KG1 (cell line): Measurements from ENCODE around the gene INSYN1.

ENCODE experiments used
- DNase-seq: peaks from one replicate; lab custom pipeline; 2025; lab: John Stamatoyannopoulos, UW

INSYN1 gene

DNA sequence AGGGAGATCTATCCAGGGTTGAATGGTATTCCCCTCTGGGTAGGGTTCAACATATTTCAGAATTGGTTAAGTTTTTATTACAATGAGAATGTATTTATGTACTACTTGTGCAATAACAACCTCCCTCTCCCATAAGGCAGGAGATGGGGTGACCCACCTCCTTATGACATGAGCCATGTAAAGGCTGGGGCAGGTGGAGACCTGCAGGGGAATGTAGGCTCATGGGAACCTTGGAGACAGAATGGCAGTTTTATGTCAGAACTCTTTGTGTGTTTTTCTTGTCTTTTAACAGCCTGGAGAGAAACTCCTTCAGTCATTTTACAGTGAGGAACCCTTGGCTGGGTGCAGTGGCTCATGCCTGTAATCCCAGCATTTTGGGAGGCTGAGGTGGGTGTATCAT lies 24.6 kb upstream of the INSYN1 start:
- DNase-seq: no peak

GRCh38 chr15:73773428-73773827 lies 20.3 kb upstream of the INSYN1 start:
- DNase-seq: no peak

DNA sequence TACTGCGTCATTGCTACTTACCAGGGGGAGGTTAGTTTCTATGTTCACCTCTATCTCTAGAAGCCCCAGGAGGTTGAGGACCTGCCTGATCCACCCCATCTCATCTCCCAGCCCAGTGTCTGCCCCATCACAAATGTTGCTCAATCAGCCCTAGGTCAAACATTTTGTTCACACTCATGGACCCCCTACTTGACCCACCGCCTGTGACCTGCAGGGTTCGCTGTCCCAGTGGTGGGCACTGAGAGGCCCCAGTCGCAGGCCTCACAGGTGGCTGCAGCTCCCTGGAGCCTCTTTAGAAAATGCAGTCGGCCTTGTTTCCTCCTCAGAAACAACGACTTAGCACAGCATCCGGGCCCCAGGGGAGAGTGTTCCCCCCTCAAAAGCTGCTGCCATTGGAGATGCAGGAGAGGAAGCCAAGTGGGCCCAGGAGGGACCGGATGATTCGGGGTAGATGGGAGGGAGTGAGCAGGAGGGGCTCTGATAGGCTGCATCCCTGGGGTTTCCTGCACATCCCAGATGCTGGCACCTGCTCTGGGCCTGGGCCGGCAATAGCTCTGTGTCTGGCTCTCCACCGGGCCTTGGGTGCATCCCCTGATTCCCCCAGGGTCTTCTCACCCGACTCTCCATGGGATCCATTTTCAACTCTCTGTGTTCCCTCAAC lies 18.4 kb upstream of the INSYN1 start:
- DNase-seq: no peak

- DNase-seq: no peak
Measured at GRCh38 chr15:73770050-73770449, 16.9 kb upstream of the INSYN1 start.

GRCh38 chr15:73767806-73768501 lies 14.8 kb upstream of the INSYN1 start:
- no peak for DNase-seq

GRCh38 chr15:73766598-73766997 lies 13.4 kb upstream of the INSYN1 start:
- DNase-seq: no peak

- DNase-seq: no peak
Measured at GRCh38 chr15:73765778-73766177, 12.6 kb upstream of the INSYN1 start.

GRCh38 chr15:73763931-73764330 lies 10.8 kb upstream of the INSYN1 start:
- no peak for DNase-seq

- no peak for DNase-seq
Measured at GRCh38 chr15:73760330-73761329, 7.5 kb upstream of the INSYN1 start.

DNA sequence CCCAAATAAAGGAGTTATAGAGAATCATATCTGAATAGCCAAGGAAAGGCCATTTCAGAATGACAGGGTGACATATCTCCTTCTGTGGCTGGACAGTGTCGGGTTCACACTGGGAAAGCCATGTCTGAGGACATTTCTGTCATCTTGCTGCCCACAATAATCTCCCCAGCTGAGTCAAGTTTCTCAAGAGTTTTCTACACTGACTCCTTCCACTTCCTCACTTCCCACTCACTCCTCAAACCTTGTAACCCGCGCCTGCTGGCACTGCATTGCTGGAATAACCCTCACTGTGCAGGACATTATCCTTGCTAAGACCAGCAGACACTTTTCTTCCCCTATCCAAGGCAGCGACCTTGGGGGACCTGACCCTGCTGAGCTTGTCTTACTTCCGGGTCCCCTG lies 5.3 kb upstream of the INSYN1 start:
- DNase-seq: no peak

- no peak for DNase-seq
Measured at GRCh38 chr15:73757571-73757970, 4.4 kb upstream of the INSYN1 start.

GRCh38 chr15:73756947-73757513 lies 3.9 kb upstream of the INSYN1 start:
- no peak for DNase-seq

DNA sequence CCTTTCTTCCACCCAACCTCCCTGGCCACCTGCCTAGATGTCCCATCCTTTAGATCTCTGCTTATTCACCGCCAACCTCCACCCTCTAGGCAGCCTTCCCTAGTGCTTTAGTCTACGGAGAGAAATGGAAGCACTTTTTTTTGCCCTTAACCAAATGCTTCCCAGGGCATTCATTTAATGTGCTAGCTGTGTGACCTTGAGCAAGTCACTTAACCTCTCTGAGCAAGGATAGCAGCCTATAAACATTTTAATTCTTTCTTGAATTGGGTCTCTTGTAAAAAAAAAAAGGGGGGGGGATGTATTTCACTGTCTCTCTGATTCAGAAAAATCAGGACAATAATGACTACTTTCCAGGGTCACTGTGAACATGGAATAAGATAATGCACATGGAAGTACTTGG lies 3.2 kb upstream of the INSYN1 start:
- no peak for DNase-seq

DNA sequence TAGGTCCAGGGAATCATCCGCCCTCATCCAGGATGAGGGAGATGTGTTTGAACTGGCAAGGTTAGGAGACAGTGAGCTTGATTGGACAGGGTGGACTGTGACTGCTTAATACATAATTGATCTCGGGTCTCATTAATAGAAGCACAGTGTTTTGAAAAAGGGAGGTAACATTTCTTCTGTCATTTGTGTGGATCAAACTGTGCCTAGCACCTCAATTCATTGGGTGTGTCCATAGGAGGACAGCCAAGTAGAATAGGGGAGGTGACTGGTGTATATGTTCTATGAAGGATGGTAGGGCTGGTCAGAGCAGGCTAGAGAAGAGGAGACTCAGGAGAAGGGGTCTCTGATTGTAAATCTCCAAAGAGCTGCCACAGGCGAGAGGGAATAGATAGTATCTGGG lies 2.8 kb upstream of the INSYN1 start:
- DNase-seq: no peak

GRCh38 chr15:73755481-73755880 lies 2.3 kb upstream of the INSYN1 start:
- no peak for DNase-seq

DNA sequence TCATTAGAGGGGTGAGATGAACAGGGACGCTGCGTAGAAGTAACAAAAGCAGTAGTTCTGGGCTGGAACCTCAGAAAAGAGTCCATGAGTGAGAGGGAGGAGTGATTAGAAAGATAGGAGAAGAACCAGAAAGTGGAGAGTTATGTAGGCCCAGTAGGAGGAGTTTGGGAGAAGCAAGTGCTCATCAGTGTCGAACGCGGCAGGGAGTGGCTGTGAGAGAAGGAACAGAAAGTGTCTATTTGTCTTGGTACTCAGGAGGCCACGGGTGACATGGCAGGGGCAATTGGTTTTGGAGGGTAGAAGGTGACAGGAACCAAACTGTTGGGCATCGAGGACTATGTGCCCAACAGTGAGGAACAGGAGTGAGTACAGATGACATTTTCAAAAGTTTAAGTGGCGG lies 1.3 kb upstream of the INSYN1 start:
- DNase-seq: no peak

- no peak for DNase-seq
Measured at GRCh38 chr15:73752806-73753193, 351 bp downstream of the INSYN1 start.

GRCh38 chr15:73751899-73752805 lies 999 bp downstream of the INSYN1 start:
- no peak for DNase-seq

GRCh38 chr15:73751511-73751898 lies 1.6 kb downstream of the INSYN1 start:
- no peak for DNase-seq

GRCh38 chr15:73750951-73751350 lies 2.2 kb downstream of the INSYN1 start:
- DNase-seq: no peak

DNA sequence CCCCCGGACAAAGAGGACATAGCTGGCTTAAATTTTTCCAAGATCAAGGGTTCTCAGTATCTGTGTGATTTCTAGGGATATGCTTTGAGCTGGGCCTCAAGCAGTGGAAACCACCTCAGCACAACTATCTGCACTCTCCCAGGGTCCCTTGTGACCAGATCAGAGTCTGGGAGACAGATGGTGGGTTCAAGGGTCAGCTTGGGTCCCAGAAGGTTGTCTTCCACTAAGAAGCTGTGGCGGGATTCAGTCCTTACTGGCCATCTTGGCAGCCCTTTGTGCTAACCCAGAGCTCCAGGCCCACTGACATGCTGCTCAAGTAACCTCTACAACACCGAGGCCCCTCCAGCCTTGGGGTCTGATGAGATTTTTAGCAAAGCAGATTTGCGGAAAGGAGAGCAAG lies 2.7 kb downstream of the INSYN1 start:
- no peak for DNase-seq
